Fibroblast of mammary gland (primary cell): ENCODE measurements around the gene FBN1.

Source experiments
- DNase-seq: peaks from one replicate; pipeline ENCODE4 v3.0.0-alpha.2; 2010; ENCODE audit warnings: low read depth
- H3K4me3 ChIP-seq: 2 replicates; pipeline ENCODE4 v1.5.1; 2011; ENCODE audit warnings: low read depth, mild to moderate bottlenecking, low read length, moderate library complexity; ENCODE audit not compliant: control insufficient read depth
- CTCF ChIP-seq: conservative IDR thresholded peaks from 2 replicates; pipeline ENCODE4 v1.5.1; 2011; ENCODE audit warnings: low read depth, low read length, inconsistent platforms; ENCODE audit not compliant: control insufficient read depth, insufficient read depth

Gene FBN1

GRCh38 chr15:48396020-48396419 lies 249.5 kb downstream of the FBN1 start:
- H3K4me3 ChIP-seq: no peak overlapping the region
- TF ChIP-seq CTCF: no peak

GRCh38 chr15:48395521-48396011 lies 249.9 kb downstream of the FBN1 start:
- H3K4me3 ChIP-seq: no peak overlapping the region
- DNase-seq: peak; percentile 97
- TF ChIP-seq CTCF: no peak

More at GRCh38 chr15:48396020-48396419, 249.5 kb downstream of the FBN1 start:
- no peak for DNase-seq

- no peak for DNase-seq
- TF ChIP-seq CTCF: no peak
- H3K4me3 ChIP-seq: no peak overlapping the region
Observed at GRCh38 chr15:48394970-48395369, 250.5 kb downstream of the FBN1 start.

GRCh38 chr15:48393645-48394506 lies 251.6 kb downstream of the FBN1 start:
- no peak overlapping the region for H3K4me3 ChIP-seq
- peak; percentile 55 for DNase-seq
- no peak for TF ChIP-seq CTCF

GRCh38 chr15:48392356-48392755 lies 253.2 kb downstream of the FBN1 start:
- TF ChIP-seq CTCF: no peak
- H3K4me3 ChIP-seq: no peak overlapping the region
- DNase-seq: peak; percentile 83

- H3K4me3 ChIP-seq: no peak overlapping the region
- DNase-seq: no peak
- no peak for TF ChIP-seq CTCF
Observed at GRCh38 chr15:48391950-48392349, 253.6 kb downstream of the FBN1 start.

GRCh38 chr15:48389691-48390143 lies 255.8 kb downstream of the FBN1 start:
- H3K4me3 ChIP-seq: no peak overlapping the region
- TF ChIP-seq CTCF: no peak
- peak; percentile 85 for DNase-seq
